ENCODE results near the gene IRF4.
"Not testable (repeated sequence)": the region's sequence is repeated elsewhere in the genome, so short reads cannot be mapped to it uniquely, and the experiment has no call there.

The IRF4 gene

DNA sequence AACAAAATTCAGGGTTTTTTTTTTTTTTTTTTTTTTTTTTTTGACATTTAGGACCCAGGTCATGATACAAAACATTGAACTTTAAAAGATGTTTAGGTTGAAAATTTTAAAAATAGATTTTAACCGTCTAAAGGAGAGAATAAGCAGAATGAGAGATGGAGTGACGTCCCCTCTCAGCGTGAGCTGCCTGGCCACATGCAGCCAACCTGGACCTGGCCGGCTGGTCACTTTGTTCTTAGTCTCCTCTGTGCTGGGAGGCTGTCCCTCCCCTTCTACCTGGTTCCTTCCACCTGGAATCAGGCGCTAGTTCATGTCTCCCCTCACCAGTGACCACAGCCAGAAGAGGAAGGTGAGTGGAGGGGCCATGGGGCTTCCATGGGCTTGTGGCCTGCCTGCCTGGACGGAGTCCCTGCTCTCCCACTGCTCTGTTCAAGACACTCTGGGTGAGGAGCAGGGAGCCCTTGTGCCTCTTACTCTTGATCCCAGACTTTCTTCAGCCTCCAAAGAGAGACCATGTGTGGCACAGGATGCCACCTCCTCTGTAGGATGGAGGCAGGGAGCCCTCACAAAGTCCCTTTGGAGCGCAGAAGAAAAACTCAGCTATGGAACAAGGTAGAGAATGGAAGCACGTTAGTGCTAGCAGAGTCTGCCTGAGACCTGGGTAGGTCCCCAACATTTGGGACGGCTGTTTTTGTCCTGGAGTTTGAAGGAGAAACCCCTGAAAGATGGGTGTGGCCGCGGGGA lies 31.7 kb downstream of the IRF4 start:
- DNase-seq, result no peak

DNA sequence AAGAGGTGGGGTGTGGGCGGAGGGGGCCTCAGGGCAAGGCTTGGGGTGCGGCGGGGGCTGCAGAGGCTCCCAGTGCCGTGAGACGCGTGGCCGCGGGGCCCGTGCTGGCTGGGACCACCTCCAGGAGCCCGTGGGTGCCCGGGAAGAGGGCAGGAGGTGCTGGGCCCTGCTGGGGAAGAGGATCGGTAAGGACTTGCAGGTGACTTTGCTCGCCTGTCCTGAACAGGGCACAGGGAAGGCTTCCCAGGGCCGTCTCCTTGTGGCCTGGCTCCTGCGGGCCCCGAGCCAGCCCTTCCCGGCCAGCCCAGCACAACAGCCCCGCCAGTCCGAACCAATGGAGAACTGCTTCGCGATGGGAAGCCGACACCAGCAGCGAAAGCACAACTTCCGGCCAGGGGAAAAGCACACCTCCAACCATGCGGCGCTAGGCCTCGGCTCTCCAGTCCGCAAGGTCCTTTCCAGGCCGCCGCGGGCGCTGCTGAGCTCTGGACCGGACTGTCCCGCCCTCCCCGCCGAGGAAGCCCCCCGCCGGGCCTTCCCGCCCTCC lies 32.3 kb downstream of the IRF4 start:
- DNase-seq, result no peak

DNA sequence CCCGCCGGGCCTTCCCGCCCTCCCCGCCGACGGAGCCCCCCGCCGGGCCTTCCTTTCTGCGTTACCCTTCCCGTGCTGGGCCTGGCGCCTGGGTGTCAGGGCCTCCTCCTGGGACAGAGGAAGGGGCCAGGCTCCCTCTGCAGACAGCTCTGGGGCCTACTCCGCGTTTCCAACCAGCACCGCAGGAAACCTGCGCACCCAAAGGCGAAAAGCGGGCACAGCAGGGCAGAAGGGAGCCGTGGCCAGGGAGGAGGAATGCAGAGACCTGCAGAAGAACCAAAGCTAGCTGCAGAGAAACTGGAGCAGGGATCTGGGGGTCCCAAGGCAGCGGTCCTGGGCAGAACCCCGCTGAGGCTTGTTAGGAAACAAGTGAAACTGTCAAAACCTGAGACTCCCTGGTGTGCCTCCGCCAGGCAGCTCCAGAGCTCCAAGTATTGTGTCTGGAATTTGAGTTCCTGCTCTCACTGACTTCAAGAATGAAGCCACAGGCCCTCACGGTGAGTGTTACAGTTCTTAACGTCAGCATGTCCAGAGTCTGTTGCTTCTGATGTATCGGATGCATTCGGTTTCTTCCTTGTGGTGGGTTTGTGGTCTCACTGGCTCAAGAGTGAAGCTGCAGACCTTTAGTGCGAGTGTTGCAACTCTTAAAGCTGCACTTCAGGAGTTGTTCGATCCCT lies 33.3 kb downstream of the IRF4 start:
- no peak for DNase-seq

DNA sequence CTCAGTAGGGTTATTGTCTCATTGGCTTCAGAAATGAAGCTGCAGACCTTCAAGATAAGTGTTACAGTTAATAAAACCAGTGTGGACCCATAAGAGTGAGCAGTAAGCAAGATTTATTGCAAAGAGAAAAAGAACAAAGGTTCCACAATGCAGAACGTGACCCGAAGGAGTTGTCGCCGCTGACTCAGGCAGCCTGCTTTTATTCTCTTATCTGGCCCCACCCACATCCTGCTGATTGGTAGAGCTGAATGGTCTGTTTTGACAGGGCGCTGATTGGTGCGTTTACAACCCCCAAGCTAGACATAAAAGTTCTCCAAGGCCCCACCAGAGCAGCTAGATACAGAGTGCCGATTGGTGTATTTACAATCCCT lies 33.9 kb downstream of the IRF4 start:
- not testable (repeated sequence) for DNase-seq

DNA sequence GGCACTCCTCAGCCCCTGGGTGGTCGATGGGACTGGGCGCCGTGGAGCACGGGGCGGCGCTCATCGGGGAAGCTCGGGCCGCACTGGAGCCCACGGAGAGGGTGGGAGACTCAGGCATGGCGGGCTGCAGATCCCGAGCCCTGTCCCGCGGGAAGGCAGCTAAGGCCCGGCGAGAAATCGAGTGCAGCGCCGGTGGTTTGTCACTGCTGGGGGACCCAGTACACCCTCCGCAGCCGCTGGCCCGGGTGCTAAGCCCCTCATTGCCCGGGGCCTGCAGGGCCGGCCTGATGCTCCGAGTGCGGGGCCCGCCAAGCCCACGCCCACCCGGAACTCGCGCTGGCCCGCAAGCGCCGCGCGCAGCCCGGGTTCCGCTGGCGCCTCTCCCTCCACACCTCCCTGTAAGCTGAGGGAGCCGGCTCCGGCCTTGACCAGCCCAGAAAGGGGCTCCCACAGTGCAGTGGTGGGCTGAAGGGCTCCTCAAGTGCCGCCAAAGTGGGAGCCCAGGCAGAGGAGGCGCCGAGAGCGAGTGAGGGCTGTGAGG lies 34.7 kb downstream of the IRF4 start:
- not testable (repeated sequence) for DNase-seq

DNA sequence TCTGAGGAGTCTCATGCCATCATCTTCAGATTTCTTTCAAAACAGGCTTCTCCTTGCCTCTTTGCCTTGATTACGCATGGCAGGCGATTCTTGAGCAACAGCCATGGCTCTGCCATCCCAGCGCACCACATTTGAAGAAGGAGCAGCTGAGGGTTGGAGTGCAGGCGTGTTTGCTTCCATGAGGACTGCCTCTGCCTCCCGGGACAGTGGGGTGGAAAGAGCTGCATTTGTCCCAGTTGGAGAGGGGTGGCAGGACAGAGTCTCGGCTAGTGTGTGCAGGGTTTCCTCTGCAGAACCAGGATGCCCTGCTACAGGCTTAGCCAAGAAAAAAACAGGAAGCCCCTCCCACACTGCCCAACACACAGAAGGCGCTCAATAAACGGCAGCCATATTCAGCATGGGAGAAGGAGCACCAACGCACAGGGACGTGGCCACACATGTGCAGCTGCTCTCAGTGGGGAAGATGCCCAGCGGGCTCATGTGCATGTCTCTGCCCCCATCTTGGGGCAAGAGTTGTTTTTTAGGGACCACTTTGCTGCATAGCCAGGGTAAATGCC lies 36.6 kb downstream of the IRF4 start:
- no peak for DNase-seq

DNA sequence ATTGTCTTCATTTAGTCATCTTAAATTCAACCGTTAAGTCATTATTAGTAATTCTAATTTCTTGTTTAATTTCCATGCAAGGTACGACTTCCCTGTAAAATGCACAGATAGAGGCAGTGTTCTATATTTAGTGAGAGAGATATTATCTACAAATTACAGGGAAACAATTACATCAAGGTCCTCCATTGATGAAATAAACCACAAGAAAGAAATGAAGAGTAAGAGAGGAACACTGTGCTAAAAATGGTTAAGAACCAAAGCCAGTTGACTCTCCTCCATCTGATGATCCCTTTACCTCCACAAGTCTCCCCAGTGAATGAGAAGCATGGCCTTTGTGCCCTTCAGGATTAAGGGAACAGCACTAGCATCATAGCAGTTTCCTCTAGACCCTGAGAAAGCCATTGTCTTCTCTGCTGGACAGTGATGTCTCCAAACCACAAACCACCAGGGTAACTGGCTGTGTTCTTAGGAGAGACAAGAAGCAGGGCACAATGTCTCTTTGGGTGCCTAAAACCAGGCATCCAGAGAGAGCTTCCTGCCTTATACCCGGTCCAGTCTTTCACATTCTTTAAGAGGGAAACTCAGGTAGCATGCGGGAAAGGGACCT lies 38.1 kb downstream of the IRF4 start:
- DNase-seq, result no peak

DNA sequence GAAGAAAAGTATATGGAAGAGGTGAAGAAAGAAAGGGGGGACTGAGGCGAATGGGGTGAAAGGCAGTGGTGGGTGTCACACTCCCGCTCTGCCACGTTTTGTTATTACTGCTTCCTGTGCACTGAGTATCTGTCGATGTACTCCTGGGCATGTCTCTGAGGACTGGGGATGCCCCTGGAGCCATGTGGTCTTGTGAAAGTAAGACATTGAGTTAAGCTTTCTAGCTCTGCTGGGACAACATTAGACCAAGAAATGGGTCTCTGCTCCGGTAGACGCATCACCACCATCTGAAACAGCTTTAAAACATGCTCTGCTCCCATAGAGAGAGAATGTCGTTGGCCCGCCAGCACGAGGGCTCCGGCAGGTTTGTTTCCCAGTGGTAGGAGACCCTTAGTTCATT lies 40.0 kb downstream of the IRF4 start:
- DNase-seq, result no peak

DNA sequence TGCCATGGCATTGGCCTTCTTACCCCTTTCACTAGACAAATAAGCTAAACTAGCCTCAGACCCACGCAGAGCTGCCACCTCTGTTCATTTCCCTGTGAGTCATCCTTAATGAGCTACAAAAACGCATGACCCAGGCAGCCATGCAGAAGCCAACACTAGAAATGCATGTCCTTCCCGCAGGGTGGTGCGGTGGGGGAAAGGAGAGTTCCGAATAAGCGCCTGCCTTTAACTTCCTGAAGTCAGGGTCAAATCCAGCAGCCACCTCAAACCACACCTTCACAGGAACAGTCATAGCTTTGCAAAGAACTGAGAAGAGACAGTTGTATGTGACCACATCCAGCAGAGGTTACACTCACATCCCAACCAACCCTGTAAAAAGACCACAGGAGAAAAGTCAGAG lies 40.4 kb downstream of the IRF4 start:
- DNase-seq, result no peak

DNA sequence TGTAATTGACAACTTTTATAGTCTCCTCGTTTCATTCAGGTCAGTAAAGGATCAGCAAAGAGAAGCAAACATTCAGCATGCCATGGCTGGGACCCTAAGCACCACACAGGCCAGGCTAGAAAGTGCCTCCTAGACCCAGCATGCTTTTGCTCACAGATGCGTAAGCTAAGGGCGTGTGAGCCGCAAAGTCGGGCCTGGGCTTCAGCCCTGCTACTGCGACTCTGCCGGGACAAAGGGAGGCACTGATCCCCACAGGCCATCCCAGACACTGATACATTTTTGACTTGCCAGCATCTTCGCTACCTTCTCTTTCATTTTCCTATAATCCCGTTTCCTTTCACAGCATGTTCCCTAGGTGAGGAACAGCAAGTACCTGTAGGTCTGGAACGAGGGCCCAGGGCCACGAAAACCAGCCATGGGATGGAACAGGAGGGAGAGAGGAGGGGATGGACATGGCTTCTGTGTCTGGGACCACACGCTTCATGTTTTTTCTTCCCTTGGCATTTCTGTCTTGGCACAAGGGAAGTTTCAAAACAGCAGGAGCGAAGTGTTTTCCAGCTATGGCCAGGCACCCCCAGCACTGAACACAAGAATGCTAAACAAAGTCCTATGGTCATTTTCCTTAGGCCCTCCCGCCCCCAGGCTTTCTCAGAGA lies 42.6 kb downstream of the IRF4 start:
- DNase-seq, result no peak

DNA sequence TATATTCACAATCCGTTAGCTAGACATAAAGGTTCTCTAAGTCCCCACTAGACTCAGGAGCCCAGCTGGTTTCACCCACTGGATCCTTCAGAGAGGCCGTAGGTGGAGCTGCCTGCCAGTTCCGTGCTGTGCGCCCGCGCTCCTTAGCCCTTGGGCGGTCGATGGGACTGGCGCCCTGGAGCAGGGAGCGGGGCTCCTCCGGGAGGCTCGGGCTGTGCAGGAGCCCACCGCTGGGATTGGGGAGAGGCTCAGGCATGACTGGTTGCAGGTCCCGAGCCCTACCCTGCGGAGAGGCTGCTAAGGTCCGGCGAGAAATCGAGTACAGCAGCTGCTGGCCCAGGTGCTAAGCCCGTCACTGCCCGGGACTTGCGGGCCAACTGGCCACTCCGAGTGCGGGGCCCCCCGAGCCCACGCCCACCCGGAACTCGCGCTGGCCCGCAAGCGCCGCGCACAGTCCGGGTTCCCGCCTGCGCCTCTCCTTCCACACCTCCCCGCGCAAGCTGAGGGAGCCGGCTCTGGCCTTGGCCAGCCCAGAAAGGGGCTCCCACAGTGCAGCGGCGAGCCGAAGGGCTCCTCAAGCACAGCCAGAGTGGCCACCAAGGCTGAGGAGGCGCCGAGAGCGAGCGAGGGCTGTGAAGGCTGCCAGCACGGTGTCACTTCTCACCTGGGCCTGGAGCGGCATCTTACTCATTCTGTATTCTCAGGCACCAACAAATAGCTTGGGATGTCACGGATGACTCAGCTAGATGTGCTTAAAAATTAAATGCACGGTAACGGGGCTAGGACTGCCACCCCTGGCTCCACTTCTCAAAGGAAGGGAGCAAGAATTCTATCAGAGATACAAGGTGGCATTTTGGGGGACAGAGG lies 44.1 kb downstream of the IRF4 start:
- no peak for DNase-seq

DNA sequence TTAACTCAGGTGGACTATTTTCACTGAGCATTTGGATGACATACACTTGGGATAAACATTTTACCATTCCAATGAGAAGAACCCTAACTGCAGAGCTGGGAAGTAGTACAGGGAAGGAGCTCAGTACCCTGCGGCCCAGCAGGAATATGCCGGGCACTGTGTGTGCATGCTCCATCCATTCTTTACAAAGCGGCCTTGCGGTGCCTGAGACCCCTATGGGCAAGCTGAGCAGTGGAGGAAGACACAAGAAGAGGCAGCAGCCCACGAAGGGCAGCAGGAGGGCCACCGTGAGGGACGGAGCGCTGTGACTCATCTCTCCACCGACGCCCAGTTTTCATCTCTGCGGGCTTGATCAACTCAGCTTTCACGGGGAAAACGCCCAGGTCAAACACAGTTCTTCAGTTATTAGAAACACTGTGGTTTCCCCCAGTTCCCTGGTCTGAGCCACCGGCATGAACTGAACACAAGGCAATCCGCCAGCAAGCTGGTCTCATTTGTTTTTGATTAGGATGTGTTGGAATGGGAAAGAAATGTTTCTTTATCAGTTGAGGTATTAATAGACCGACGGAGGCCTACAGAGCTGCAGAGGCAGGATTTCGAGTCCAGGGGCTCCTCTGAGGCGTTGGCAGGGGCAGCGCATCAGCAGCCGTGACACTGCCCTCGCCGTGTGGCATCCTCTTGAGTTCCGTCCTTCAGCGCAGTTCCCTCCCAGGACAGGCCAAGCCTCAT lies 44.9 kb downstream of the IRF4 start:
- no peak for DNase-seq

DNA sequence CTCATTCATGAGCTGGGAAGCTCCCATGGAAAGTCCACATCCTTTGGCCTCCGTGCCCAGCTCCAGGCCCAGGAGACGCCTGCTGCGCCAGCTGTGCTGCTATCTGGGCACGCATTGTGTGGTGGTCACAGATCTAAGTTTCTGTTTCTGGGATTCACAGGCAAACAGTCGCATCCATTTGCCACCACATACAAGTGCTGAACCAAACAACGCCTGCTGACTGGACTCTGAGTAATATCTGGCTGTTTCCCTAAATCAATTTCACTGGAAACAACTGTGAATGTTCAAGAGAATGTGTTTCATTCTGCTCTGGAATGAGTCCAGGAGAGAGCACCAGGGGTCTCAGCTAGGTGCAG lies 45.5 kb downstream of the IRF4 start:
- no peak for DNase-seq

DNA sequence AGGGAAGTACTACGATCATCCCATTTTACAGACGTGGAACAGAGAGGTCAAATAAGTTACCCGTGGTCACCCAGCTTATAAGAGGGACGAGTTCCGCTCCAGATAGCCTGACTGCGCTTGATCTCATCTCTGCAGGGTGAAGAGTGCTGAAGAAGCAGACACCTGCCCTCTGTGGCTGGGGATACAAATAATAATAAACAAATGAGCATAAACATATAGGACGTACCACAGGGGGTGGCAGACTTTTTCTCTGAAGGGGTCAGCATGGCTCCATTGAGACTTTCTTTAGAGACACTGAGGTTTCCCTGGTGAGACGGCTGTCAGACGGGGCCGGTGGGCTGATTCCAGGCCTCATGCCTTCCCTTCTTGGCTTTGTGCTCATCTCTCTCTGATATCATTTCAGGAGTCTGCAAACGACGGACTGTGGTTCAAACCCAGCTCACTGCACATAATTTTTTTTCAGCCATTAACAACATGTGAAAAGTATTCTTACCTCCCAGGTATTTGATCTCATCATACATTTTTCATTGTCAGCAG lies 47.1 kb downstream of the IRF4 start:
- no peak for DNase-seq

DNA sequence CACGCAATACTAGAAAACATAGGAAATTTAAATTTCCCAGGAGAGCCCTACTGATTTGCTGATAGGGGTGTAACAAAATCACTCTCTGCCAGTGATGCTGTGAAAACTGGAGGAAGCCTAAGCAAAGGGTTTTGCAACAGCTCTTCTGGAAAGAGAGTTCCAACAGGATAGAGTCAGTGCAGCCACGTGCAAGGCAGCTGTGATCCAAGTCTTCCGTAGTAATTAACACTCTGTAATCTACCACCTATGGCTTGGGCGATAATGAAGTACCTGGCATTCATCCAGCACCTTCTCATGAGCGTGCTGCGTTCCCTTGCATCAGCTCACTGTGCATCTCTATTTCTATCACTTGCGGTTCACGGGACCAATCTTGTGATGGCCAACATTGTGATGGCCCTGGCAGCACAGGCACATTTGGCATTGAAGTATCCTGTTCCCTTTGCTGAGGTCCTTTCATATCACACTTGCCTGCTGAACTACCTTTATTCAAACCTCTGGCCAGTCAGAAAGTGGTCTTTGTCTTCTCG lies 48.2 kb downstream of the IRF4 start:
- DNase-seq, result no peak

DNA sequence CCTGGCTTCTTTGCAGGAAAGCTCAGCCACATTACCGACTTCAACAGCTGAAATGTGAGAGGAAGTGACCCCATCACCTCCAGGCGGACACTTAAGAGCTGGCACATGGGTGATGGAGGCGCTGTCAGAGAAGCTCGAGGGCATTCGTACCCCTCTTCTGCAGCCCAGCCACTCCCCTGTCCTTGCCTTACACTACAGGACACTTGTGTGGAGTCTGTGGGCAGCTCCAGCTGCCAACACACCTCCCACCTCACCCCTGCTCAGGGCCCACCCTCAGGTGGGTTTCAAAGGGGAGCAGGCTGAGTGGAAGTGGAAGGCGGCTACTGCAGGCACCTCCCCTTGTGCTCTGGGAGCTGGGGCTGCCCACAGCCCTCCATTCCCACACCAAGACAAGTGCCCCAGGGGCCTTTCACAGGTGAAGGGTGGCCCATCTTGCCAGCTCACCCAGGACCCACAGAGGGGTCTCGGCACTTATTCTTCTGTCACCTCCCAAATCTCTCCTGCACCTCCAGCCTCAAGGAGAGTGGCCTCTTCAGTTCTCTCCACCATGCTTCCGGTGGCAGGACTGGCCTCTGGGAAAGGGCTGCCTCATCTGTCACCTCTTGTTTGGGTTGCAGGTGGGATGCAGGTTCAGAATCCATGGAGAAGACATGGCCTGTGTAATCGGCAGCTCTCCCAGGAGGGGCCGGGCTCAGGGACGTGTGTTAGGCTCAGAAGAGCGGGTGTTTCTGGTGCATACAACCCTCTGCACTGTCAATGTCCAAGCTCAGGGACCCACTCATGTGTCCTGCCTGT lies 49.8 kb downstream of the IRF4 start:
- no peak for DNase-seq

DNA sequence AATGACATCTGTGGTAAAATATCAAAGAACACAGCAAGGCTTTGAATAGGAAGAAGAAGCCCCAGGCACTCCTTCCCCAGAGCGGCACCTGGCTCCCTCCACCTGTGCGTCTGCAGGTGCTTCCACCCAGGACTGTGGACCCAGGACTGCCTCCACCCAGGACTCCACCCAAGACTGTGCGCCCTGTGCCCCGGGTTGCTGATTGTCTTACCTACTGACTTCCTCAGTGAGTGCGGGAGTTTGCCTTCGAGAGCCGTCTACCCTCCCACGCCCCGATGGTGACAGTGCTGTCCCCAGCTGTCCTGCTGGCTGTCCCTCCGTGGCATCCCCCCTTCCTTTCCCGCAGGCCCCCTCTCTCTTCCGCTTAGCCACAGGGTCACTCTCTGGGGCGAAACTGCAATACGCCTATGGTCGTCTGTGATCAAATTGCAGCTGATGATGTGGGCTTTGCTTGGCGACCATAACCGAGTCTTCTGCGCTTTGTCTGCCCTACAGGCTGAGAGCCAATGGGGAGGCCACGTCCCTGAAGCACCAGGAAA lies 52.1 kb downstream of the IRF4 start:
- no peak for DNase-seq

DNA sequence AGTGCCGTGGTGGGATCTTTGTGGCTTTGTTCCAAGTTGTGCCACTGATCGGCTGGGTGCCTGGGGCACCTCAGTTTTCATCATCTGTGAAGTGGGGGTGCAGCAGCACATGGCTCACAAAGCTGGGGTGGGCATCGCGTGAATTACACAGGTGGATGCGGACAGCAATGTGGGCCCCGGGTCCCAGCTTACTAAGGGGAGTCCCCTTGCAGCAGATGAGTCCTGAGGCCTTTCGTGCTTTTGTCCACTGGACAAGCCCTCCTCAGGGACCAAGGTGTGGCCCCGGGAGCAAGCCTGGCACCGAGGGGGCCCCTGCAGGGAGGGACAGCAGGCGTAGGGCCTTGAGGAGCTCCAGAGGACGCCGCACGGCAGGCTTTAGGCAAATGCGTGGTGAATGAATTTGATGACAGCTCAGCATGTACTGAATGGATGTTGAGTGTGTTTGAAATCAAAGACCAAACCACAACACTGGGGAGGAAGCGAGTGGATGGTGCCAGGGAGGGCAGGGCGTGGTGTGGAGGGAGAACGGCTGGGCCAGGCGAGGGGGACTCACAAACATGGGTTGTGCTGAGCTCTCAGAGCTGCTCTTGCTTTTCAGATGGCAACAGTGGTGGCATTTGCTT lies 53.2 kb downstream of the IRF4 start:
- peak; percentile 67 for DNase-seq
